Mesothelial cell of epicardium (in vitro differentiated cells): ENCODE measurements around the gene PKP1. TPM values are rescaled to one million over a fixed set of nuclear protein-coding genes. Genes with fewer than 3 reads are reported as not detected.

Source experiments
- DNase-seq, 2 experiments: peaks; one replicate each; pipeline ENCODE4 v3.0.0; 2021; ENCODE audit warnings: low spot score in 2 of 2; ENCODE audit not compliant: unreplicated experiment in 2 of 2
- H3K27ac Mint-ChIP-seq: 2 replicates; pipeline ENCODE4 v1.8.0; 2021; ENCODE audit warnings: mixed read lengths
- H3K27me3 Mint-ChIP-seq: 2 replicates; pipeline ENCODE4 v1.8.0; 2021; ENCODE audit warnings: low read depth, mixed read lengths
- H3K36me3 Mint-ChIP-seq: 2 replicates; pipeline ENCODE4 v1.8.0; 2021; ENCODE audit warnings: mixed read lengths
- H3K4me1 Mint-ChIP-seq: 2 replicates; pipeline ENCODE4 v1.8.0; 2021; ENCODE audit warnings: mixed read lengths
- H3K4me3 Mint-ChIP-seq: 2 replicates; pipeline ENCODE4 v1.8.0; 2021; ENCODE audit warnings: mild to moderate bottlenecking, moderate library complexity, mixed read lengths
- H3K9me3 Mint-ChIP-seq: 2 replicates; pipeline ENCODE4 v1.8.0; 2021; ENCODE audit warnings: mixed read lengths
- total RNA-seq: library from RNA; stranded (reverse); gene quantifications from 3 replicates; pipeline ENCODE4 v1.2.1, GENCODE V29; 2021
- TF ChIP-seq, protein P1 (sequence below): fragments of 200-600 bp; sonication (generic); IDR thresholded peaks from one replicate; pipeline ENCODE4 v1.5.0; 2021; ENCODE audit warnings: antibody characterized with exemption; ENCODE audit not compliant: unreplicated experiment

Gene PKP1
- total RNA-seq, 1 donor from 2014 or later = 0.54 TPM

DNA sequence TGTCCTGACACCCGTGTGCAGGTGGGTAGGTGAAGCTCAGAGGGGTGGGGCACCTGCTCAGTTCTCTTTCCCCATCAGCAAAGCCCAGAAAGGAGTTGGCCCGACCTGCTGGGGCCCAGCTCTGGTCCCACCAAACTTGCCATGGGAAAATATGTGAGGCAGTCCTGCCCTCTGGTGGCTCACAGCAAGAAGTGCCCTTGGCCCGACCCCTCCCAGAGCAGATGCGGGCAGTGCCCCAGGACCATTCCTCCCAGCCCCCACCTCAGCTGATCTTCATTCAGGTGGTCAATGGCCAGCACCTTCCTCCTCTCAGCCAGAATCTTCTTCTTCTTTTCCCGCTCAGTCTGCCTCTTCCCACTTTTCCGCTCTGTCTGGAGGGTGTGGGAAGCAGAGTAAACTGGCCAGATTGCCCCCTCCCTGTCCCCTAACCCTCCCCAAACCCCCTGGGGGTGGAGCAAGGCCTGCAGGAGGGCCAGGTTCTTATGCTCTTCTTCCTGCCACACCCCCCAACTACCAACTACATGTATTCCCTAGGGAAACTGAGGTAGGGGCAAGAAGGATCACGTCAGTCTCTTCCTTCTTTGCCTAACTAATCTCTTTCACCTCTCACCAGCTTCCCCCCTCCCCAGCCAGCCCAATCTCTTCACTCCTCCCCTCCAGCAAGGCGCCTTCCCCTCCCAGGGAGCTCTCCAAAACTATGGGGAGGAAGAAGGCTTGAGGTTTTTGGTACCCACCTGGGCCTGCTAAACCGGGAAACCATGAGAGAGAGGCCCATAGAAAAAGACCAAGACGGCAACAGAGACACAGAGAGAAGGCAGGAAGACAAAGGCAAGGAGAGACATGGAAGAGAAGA is 78.6 kb downstream of the PKP1 start:
- no peak overlapping the region for H3K27ac Mint-ChIP-seq
- H3K4me3 Mint-ChIP-seq = no peak overlapping the region
- no peaks in the 10 kb centered on the region for H3K9me3 Mint-ChIP-seq
- no peaks in the 10 kb centered on the region for H3K27me3 Mint-ChIP-seq
- H3K36me3 Mint-ChIP-seq = no peaks in the 10 kb centered on the region
- TF ChIP-seq, protein P1, sequence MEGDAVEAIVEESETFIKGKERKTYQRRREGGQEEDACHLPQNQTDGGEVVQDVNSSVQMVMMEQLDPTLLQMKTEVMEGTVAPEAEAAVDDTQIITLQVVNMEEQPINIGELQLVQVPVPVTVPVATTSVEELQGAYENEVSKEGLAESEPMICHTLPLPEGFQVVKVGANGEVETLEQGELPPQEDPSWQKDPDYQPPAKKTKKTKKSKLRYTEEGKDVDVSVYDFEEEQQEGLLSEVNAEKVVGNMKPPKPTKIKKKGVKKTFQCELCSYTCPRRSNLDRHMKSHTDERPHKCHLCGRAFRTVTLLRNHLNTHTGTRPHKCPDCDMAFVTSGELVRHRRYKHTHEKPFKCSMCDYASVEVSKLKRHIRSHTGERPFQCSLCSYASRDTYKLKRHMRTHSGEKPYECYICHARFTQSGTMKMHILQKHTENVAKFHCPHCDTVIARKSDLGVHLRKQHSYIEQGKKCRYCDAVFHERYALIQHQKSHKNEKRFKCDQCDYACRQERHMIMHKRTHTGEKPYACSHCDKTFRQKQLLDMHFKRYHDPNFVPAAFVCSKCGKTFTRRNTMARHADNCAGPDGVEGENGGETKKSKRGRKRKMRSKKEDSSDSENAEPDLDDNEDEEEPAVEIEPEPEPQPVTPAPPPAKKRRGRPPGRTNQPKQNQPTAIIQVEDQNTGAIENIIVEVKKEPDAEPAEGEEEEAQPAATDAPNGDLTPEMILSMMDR = peak; percentile 85
- peak in 1 of 2 experiments; percentile 67 for DNase-seq
- H3K4me1 Mint-ChIP-seq = peaks cover 10% of the 10 kb centered on the region

DNA sequence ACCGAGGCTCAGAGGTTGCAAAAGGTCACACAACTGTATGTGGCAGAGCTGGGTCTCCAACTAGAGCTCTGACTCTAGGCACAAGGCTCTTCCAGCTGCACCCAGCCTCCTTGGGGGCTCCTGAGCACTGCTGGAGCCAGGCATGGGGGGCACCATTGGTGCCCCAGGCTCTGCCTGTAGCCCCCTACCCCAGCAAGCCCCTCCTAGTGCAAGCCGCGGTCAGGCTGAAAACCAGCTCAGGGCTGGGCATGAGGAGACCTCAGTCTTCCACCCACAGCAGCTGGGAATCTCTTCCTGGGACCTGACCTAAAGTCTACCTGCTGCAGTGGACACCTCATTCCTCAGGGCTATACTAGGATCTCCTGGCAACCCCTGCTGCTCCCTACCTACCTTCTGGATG is 79.6 kb downstream of the PKP1 start:
- no peak overlapping the region for H3K27ac Mint-ChIP-seq
- no peaks in the 10 kb centered on the region for H3K27me3 Mint-ChIP-seq
- H3K9me3 Mint-ChIP-seq = no peaks in the 10 kb centered on the region
- DNase-seq = no peak
- H3K36me3 Mint-ChIP-seq = peaks cover 2% of the 10 kb centered on the region
- TF ChIP-seq, protein P1 = no peak
- H3K4me1 Mint-ChIP-seq = peaks cover 10% of the 10 kb centered on the region
- H3K4me3 Mint-ChIP-seq = no peak overlapping the region

DNA sequence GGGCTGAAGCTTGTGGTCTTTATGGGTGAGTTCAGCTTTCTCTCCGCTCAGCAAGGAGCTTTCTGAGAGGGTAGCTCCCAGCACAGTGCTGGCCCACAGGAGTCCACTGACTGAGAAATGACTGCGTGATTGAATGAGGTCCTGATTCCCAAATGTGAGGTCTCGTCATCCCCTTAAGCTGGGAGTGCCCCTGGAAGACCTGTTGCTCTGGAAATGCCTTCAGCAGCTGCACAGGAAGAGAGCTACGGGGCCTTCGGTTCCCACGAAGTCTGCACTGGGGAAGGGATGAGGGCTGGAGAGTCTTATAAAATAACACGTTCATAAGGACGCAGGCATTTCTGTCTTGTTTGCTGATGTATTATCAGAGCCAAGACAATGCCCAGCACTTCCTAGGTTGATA is 80.2 kb downstream of the PKP1 start:
- H3K4me1 Mint-ChIP-seq = peaks cover 10% of the 10 kb centered on the region
- DNase-seq = no peak
- no peak overlapping the region for H3K4me3 Mint-ChIP-seq
- H3K27ac Mint-ChIP-seq = no peak overlapping the region
- no peaks in the 10 kb centered on the region for H3K9me3 Mint-ChIP-seq
- TF ChIP-seq, protein P1 = no peak
- peaks cover 2% of the 10 kb centered on the region for H3K36me3 Mint-ChIP-seq
- H3K27me3 Mint-ChIP-seq = no peaks in the 10 kb centered on the region

DNA sequence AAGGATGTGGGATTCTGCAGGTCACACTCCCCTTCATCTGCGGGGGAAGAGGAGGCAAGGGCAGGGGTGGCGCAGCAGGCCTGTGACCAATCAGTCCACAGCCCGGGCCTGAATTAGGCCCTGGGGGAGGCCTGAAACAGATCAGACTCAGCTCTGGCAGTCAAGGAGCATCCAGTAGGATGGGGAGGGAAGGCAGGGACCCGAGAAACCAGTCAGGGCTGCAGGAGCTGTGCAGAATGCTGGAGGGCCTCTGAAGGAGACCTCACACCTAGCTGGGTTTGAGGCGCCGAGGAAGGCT is 81.5 kb downstream of the PKP1 start:
- H3K36me3 Mint-ChIP-seq = peaks cover 2% of the 10 kb centered on the region
- H3K4me3 Mint-ChIP-seq = no peak overlapping the region
- H3K9me3 Mint-ChIP-seq = no peaks in the 10 kb centered on the region
- TF ChIP-seq, protein P1 = no peak
- no peak for DNase-seq
- H3K27me3 Mint-ChIP-seq = no peaks in the 10 kb centered on the region
- H3K4me1 Mint-ChIP-seq = peaks cover 5% of the 10 kb centered on the region
- H3K27ac Mint-ChIP-seq = no peak overlapping the region

DNA sequence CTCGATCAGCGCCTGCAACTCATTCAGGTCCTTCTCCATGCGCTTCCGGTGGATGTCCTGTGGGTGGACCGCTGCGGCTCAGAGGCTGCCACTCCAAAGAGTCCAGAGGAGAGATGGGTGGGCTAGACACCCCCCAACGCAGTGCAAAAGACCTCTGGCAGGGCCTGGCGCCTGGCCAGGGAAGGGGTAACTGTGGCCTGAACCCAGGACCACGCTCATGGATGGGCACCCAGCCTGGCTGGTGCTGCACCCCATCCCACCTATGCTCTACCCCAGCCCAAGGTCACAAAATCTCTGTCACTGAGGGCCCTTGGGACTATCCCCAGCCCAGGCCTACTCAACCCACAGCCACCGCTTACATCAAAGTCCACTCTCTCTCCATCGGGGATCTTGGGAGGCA is 81.9 kb downstream of the PKP1 start:
- H3K4me3 Mint-ChIP-seq = no peak overlapping the region
- H3K27me3 Mint-ChIP-seq = no peaks in the 10 kb centered on the region
- no peak for DNase-seq
- no peak overlapping the region for H3K27ac Mint-ChIP-seq
- no peaks in the 10 kb centered on the region for H3K9me3 Mint-ChIP-seq
- peaks cover 2% of the 10 kb centered on the region for H3K36me3 Mint-ChIP-seq
- TF ChIP-seq, protein P1 = no peak
- H3K4me1 Mint-ChIP-seq = peaks cover 5% of the 10 kb centered on the region
